ENCODE data around the gene DCDC1.
"Not testable (repeated sequence)": the region's sequence is repeated elsewhere in the genome, so short reads cannot be mapped to it uniquely, and the experiment has no call there.

The DCDC1 gene

DNA sequence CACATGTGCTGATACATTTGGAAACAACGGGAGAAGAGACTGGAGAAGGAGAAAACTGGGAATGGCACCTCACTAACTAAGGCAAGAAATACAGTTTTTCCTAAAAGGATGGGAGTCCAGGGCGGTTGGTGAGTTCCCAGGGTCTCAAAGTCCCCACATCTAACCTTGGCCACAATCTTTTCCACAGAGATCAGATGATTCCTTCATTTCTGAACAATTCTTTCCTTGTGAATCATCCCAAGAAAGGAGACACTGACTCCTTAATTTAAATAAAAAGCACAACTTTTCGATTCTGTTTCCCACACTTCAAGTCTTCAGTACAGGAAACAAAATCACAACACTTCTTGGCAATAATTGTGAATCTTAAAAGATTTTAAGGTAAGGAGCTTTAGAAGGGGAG, 384.7 kb downstream of the DCDC1 start:
- Histone ChIP-seq H3K4me3 (ENCODE audit: low read length) (no peak overlapping the region), H2AFZ (ENCODE audit: low read depth, low read length) (no peak overlapping the region)

DNA sequence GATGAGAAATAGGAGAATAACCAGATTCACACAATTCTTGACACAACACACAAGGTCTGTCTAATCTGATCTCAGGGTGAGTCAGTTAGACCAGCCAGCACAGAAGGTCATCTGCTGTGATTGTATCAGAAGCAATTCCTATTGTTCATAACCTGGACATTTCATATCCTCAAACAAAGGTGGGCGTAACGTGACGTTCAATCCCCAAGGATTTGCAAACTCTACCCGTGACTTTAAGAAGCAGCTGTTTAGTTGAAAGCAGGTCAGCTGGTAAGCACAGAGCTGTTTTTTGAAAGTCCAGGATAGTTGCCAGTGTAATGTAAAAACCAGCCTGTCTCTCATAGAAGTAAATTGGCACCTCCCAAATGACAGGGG, 385.1 kb downstream of the DCDC1 start:
- H3K9me3 ChIP-seq (ENCODE audit: low read length) = no peaks in the 10 kb centered on the region
- no peak overlapping the region for H2AFZ ChIP-seq (ENCODE audit: low read depth, low read length)
- no peak overlapping the region for H3K4me3 ChIP-seq (ENCODE audit: low read length)
- H3K36me3 ChIP-seq (ENCODE audit: insufficient read depth, low read length) = no peaks in the 10 kb centered on the region
- H3K27me3 ChIP-seq (ENCODE audit: insufficient read depth, low read length) = no peaks in the 10 kb centered on the region
- peaks cover 18% of the 10 kb centered on the region for H3K4me1 ChIP-seq (ENCODE audit: insufficient read depth, low read length)

More for the DNA sequence above, 384.7 kb downstream of the DCDC1 start:
- peaks cover 18% of the 10 kb centered on the region for H3K4me1 ChIP-seq (ENCODE audit: insufficient read depth, low read length)
- no peaks in the 10 kb centered on the region for H3K27me3 ChIP-seq (ENCODE audit: insufficient read depth, low read length)
- H3K9me3 ChIP-seq (ENCODE audit: low read length) = no peaks in the 10 kb centered on the region
- H3K36me3 ChIP-seq (ENCODE audit: insufficient read depth, low read length) = no peaks in the 10 kb centered on the region

DNA sequence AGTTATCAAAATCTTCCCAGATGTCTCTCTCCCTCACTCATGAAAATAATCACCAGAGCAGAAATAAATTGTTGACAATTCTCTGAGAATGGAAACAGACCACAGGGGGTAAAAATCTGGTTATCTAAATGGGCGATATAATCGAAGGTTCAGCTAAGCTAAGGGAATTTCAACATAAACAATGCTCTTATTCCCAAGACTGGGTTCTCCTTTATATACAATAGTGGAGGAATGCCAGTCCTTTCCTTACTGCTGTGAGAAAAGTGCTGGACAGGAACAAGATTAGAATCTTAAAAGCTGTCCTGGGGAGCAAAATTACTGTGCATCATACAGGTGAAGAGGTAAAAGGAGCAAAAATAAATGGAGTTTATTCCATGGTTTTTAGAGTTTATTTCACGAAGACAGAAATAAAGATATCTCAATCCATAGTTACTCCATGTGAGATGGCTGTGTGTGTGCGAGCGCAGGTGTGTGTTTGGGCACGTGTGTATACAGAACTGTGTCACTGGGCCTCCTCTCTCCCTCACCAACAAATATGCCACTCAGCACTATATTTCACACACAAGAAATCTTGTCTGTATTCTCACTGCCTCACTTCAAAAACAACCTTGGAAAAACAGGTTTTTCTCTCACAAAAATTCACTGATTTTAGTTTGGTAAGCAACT, 385.6 kb downstream of the DCDC1 start:
- Histone ChIP-seq H3K9me3 (ENCODE audit: low read length) (no peaks in the 10 kb centered on the region), H3K4me3 (ENCODE audit: low read length) (no peak overlapping the region), H3K36me3 (ENCODE audit: insufficient read depth, low read length) (no peaks in the 10 kb centered on the region), H3K27me3 (ENCODE audit: insufficient read depth, low read length) (no peaks in the 10 kb centered on the region), H3K4me1 (ENCODE audit: insufficient read depth, low read length) (peaks cover 18% of the 10 kb centered on the region), H2AFZ (ENCODE audit: low read depth, low read length) (no peak overlapping the region)

DNA sequence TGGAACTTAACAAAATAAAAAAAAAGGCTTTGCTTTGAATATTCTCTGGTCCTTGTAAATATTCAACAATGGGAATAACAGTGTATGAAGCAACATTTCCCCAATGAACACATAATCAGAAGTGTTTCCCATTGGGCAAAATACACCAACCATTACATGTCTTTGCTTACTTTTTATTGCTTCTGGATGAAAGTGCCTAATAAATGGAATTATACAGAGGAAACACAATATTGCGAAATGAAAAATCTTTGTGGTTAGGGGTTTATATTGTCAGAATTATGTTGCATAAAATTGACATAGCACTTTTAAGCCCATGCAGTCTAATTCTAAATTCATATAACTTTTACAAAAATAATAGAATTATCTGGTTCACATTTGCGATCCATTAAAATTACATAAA, 386.4 kb downstream of the DCDC1 start:
- no peaks in the 10 kb centered on the region for H3K27me3 ChIP-seq (ENCODE audit: insufficient read depth, low read length)
- H3K9me3 ChIP-seq (ENCODE audit: low read length) = no peaks in the 10 kb centered on the region
- H3K4me3 ChIP-seq (ENCODE audit: low read length) = no peak overlapping the region
- no peak overlapping the region for H2AFZ ChIP-seq (ENCODE audit: low read depth, low read length)
- H3K4me1 ChIP-seq (ENCODE audit: insufficient read depth, low read length) = peaks cover 18% of the 10 kb centered on the region
- no peaks in the 10 kb centered on the region for H3K36me3 ChIP-seq (ENCODE audit: insufficient read depth, low read length)

- Histone ChIP-seq H3K4me3 (ENCODE audit: low read length) (no peak overlapping the region), H3K36me3 (ENCODE audit: insufficient read depth, low read length) (no peaks in the 10 kb centered on the region), H3K27me3 (ENCODE audit: insufficient read depth, low read length) (no peaks in the 10 kb centered on the region), H3K9me3 (ENCODE audit: low read length) (peaks cover 6% of the 10 kb centered on the region), H2AFZ (ENCODE audit: low read depth, low read length) (no peak overlapping the region), H3K4me1 (ENCODE audit: insufficient read depth, low read length) (no peaks in the 10 kb centered on the region)
Measured at GRCh38 chr11:30967579-30967978, 402.0 kb downstream of the DCDC1 start.

- Histone ChIP-seq H3K4me3 (ENCODE audit: low read length) (no peak overlapping the region), H2AFZ (ENCODE audit: low read depth, low read length) (no peak overlapping the region), H3K36me3 (ENCODE audit: insufficient read depth, low read length) (no peaks in the 10 kb centered on the region), H3K27me3 (ENCODE audit: insufficient read depth, low read length) (no peaks in the 10 kb centered on the region), H3K9me3 (ENCODE audit: low read length) (peaks cover 3% of the 10 kb centered on the region), H3K4me1 (ENCODE audit: insufficient read depth, low read length) (peaks cover 3% of the 10 kb centered on the region)
Measured at GRCh38 chr11:30960387-30960992, 409.0 kb downstream of the DCDC1 start.

- no peaks in the 10 kb centered on the region for H3K27me3 ChIP-seq (ENCODE audit: insufficient read depth, low read length)
- H3K9me3 ChIP-seq (ENCODE audit: low read length) = no peaks in the 10 kb centered on the region
- H3K36me3 ChIP-seq (ENCODE audit: insufficient read depth, low read length) = no peaks in the 10 kb centered on the region
- no peak overlapping the region for H2AFZ ChIP-seq (ENCODE audit: low read depth, low read length)
- H3K4me1 ChIP-seq (ENCODE audit: insufficient read depth, low read length) = peaks cover 3% of the 10 kb centered on the region
- H3K4me3 ChIP-seq (ENCODE audit: low read length) = no peak overlapping the region
Measured at GRCh38 chr11:30956751-30957150, 412.8 kb downstream of the DCDC1 start.

GRCh38 chr11:30949838-30950237, 419.7 kb downstream of the DCDC1 start:
- Histone ChIP-seq H3K4me1 (ENCODE audit: insufficient read depth, low read length) (no peaks in the 10 kb centered on the region), H3K27me3 (ENCODE audit: insufficient read depth, low read length) (no peaks in the 10 kb centered on the region), H3K9me3 (ENCODE audit: low read length) (no peaks in the 10 kb centered on the region), H3K4me3 (ENCODE audit: low read length) (no peak overlapping the region), H2AFZ (ENCODE audit: low read depth, low read length) (no peak overlapping the region), H3K36me3 (ENCODE audit: insufficient read depth, low read length) (no peaks in the 10 kb centered on the region)

DNA sequence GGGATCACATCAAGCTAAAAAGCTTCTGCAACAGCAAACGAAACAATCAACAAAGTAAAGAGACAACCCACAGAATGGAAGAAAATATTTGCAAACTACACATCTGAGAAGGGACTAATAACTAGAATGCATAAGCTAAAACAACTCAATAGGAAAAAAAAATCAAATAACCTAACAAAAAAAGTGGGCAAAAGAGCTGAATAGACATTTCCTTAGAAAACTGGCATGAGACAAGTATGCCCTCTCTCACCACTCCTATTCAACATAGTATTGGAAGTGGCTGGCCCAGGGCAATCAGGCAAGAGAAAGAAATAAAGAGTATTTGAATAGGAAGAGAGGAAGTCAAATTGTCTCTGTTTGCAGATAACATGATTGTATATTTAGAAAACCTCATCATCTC, 421.8 kb downstream of the DCDC1 start:
- H3K36me3 ChIP-seq (ENCODE audit: insufficient read depth, low read length); H3K4me3 ChIP-seq (ENCODE audit: low read length); H2AFZ ChIP-seq (ENCODE audit: low read depth, low read length); H3K4me1 ChIP-seq (ENCODE audit: insufficient read depth, low read length); H3K9me3 ChIP-seq (ENCODE audit: low read length); H3K27me3 ChIP-seq (ENCODE audit: insufficient read depth, low read length): not testable (repeated sequence)

GRCh38 chr11:30938810-30939209, 430.7 kb downstream of the DCDC1 start:
- Histone ChIP-seq H3K9me3 (ENCODE audit: low read length) (peaks cover 3% of the 10 kb centered on the region), H3K4me3 (ENCODE audit: low read length) (no peak overlapping the region), H3K4me1 (ENCODE audit: insufficient read depth, low read length) (peaks cover 6% of the 10 kb centered on the region), H2AFZ (ENCODE audit: low read depth, low read length) (no peak overlapping the region), H3K36me3 (ENCODE audit: insufficient read depth, low read length) (no peaks in the 10 kb centered on the region), H3K27me3 (ENCODE audit: insufficient read depth, low read length) (peaks cover 2% of the 10 kb centered on the region)

DNA sequence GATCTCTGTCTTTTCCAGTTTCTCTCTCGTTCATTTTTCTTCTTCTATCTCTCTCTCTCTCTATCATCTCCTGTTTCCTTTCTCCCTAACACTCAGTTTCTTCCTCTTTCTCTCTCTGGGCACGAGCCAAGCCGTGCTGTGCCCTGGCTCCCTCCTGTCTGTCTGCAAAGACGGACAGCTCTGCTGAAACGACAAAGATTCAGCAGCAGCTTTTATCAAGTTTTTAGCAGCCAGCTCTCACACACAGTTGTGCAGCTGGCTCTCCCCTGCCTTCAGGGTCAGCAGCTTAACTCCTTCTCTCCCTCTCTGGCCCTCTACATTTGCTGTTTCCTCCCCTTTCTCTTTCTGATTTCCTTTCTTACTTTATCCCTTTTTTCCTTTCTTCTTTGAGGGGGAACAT, 431.4 kb downstream of the DCDC1 start:
- H3K4me3 ChIP-seq (ENCODE audit: low read length) = no peak overlapping the region
- H2AFZ ChIP-seq (ENCODE audit: low read depth, low read length) = peak overlapping the region; percentile 20
- peaks cover 3% of the 10 kb centered on the region for H3K9me3 ChIP-seq (ENCODE audit: low read length)
- H3K36me3 ChIP-seq (ENCODE audit: insufficient read depth, low read length) = no peaks in the 10 kb centered on the region
- peaks cover 6% of the 10 kb centered on the region for H3K4me1 ChIP-seq (ENCODE audit: insufficient read depth, low read length)
- H3K27me3 ChIP-seq (ENCODE audit: insufficient read depth, low read length) = peaks cover 2% of the 10 kb centered on the region

GRCh38 chr11:30936491-30936890, 433.0 kb downstream of the DCDC1 start:
- Histone ChIP-seq H3K36me3 (ENCODE audit: insufficient read depth, low read length) (no peaks in the 10 kb centered on the region), H3K9me3 (ENCODE audit: low read length) (peaks cover 3% of the 10 kb centered on the region), H3K27me3 (ENCODE audit: insufficient read depth, low read length) (no peaks in the 10 kb centered on the region), H2AFZ (ENCODE audit: low read depth, low read length) (no peak overlapping the region), H3K4me3 (ENCODE audit: low read length) (no peak overlapping the region), H3K4me1 (ENCODE audit: insufficient read depth, low read length) (peaks cover 6% of the 10 kb centered on the region)

DNA sequence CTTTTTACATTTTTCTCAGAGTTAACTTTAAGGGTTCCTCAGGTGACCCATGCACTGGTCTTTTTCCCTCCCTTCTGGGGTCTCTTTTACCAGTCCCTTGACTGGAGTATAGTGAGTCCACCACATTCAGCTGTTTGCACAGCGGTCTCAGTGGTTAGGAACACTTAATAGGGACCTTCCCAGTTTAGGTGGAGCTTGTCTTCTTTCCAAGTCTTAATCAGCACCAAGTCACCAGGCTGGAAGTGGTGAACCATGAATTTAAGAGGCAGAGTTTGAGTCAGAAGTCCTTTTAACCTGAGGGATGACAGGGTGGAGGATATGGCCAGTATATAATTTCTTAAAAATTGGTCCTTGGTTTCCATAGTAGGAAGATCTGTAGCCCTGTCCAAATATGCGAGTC, 433.7 kb downstream of the DCDC1 start:
- no peak overlapping the region for H2AFZ ChIP-seq (ENCODE audit: low read depth, low read length)
- H3K9me3 ChIP-seq (ENCODE audit: low read length) = peaks cover 3% of the 10 kb centered on the region
- H3K36me3 ChIP-seq (ENCODE audit: insufficient read depth, low read length) = no peaks in the 10 kb centered on the region
- H3K4me1 ChIP-seq (ENCODE audit: insufficient read depth, low read length) = peaks cover 6% of the 10 kb centered on the region
- H3K27me3 ChIP-seq (ENCODE audit: insufficient read depth, low read length) = no peaks in the 10 kb centered on the region
- H3K4me3 ChIP-seq (ENCODE audit: low read length) = no peak overlapping the region

DNA sequence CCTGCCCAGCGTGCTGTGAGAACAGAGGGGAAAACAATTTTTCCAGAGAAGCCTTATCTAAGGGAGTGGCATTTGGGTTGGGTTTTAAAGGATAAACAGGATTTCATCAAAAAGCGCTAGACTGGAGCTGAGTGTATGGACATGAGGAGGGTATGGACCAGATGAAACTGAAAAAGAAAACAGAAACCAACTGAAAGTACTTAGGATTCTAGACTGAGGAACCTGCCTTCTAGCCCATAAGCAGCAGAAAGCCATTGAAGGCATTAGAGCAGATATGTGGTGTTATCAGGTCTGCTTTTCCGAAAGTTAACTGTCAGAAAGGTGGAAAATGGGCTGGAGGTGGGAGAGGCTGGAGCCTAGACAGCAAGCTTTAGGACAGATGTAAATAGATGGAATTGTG, 443.4 kb downstream of the DCDC1 start:
- Histone ChIP-seq H3K27me3 (ENCODE audit: insufficient read depth, low read length) (no peaks in the 10 kb centered on the region), H3K4me3 (ENCODE audit: low read length) (no peak overlapping the region), H3K36me3 (ENCODE audit: insufficient read depth, low read length) (no peaks in the 10 kb centered on the region), H3K9me3 (ENCODE audit: low read length) (no peaks in the 10 kb centered on the region), H2AFZ (ENCODE audit: low read depth, low read length) (no peak overlapping the region), H3K4me1 (ENCODE audit: insufficient read depth, low read length) (peaks cover 2% of the 10 kb centered on the region)

Measured in neuron (in vitro differentiated cells).